ENCODE results near the gene CAMK2A.

Gene CAMK2A

DNA sequence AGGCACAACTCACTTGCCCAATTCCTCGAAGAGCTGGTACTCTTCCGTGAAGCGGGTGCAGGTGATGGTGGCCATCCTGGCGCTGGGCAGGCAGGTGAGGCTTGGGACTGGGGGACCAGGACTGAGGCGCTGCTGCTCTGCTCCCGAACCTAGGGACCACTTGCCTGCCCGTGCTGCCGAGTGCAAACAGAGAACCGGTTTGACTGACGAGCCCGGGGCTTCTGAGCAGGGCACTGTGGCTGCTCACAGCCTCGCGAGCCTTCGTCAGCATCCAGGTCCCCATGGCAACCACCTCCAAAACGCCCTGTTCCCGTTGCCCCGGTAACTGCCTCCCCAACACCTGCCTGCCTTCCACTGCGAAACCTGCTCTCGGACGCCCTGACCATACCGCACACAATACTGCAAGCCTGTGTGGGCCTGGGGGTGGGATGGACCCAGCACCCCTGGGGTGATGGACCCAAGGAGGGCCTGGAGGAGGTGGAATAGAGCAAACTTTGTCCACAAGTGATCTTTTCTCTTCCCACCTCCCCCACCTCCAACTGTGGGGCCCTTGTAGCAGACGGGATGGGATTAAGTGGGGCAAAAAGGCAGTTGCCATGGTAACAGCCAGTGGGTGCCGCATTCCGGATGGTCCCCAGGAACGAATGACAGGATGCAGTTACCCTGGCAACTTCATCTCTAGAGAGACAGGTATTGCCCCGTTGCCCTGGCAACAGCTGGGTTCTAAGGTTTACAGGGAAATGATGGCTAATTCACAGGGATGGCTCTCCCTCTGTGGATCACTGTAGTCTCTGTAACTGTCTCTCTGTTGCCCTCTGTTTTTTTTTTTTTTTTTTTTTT lies at the start of gene CAMK2A:
Gene CAMK2A (minus strand): TSS at position 223 of the 840 bp plus-strand sequence. CDS start 148 bp downstream, at position 75.
- Histone ChIP-seq H3K36me3 (no peaks in the 10 kb centered on the region), H3K27ac (no peak within 1 kb of the TSS), H3K4me3 (no peak within 1 kb of the TSS), H3K4me1 (peaks cover 0 to 2% (median 0%) of the 10 kb centered on the region in 4 donors), H3K9me3 (no peaks in the 10 kb centered on the region), H3K27me3 (peaks cover 0 to 10% of the 10 kb centered on the region in 2 donors)
- intact Hi-C loops (cut with DNase I; ENCODE audit: low total_unique reads) = no loop called here
- DNase-seq = no peak
- no peak for TF ChIP-seq CTCF (IDR thresholded peaks at IDR 0.05)

DNA sequence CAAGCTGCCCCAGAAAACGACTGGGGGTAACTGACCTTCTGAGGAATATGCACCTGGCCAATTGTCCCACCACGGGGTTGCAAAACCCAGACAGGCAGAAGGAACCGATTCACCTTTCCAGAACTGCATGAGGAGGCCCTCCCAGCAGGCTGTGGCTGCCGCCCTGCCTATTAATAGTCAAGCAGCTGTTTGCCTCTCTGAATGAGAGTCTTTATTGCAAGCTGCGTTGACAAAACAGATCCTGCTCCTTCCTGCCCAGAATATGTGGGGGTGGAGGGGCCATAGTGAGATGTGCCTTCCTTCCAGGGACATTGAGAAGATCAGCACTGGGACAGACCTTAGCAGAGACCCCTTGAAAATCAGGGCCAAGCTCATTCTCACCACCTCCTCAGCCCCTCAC lies 49.6 kb upstream of the CAMK2A start:
- no peaks in the 10 kb centered on the region for H3K4me1 ChIP-seq
- TF ChIP-seq CTCF (IDR thresholded peaks at IDR 0.05) = no peak
- intact Hi-C loops (cut with DNase I; ENCODE audit: low total_unique reads) = no loop called here
- no peaks in the 10 kb centered on the region for H3K9me3 ChIP-seq
- H3K4me3 ChIP-seq = no peak overlapping the region
- H3K27ac ChIP-seq = no peak overlapping the region
- no peaks in the 10 kb centered on the region for H3K36me3 ChIP-seq
- no peak for DNase-seq
- no peaks in the 10 kb centered on the region for H3K27me3 ChIP-seq

DNA sequence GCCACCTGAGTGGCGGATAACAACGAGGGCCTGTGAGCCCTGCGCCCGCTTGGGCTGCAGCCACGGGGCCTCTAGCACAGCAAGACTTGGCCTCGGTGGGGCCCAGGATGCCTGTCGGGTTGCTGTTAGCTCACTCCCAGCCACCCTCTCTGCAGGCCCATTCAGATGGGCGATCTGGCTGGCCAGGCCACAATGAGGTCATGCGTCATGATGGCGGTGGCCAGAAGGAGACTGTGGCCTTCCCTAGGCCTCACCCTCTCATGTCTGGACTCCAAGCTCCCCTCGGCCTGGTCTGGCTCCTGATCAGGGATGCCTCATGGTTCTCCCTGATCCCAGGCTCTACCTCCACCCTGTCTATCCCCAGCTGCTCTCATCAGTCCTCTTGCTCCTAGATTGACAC lies 49.0 kb upstream of the CAMK2A start:
- no peak for TF ChIP-seq CTCF (IDR thresholded peaks at IDR 0.05)
- no peak for DNase-seq
- Histone ChIP-seq H3K36me3 (no peaks in the 10 kb centered on the region), H3K4me3 (no peak overlapping the region), H3K4me1 (no peaks in the 10 kb centered on the region), H3K27ac (no peak overlapping the region), H3K27me3 (no peaks in the 10 kb centered on the region), H3K9me3 (no peaks in the 10 kb centered on the region)
- intact Hi-C loops (cut with DNase I; ENCODE audit: low total_unique reads) = no loop called here

- TF ChIP-seq CTCF (IDR thresholded peaks at IDR 0.05) = no peak
- intact Hi-C loops (cut with DNase I; ENCODE audit: low total_unique reads) = no loop called here
- no peaks in the 10 kb centered on the region for H3K36me3 ChIP-seq
- H3K27ac ChIP-seq = no peak overlapping the region
- H3K4me1 ChIP-seq = no peaks in the 10 kb centered on the region
- H3K9me3 ChIP-seq = no peaks in the 10 kb centered on the region
- H3K4me3 ChIP-seq = no peak overlapping the region
- H3K27me3 ChIP-seq = no peaks in the 10 kb centered on the region
- no peak for DNase-seq
Observed at GRCh38 chr5:150335778-150336177, 46.2 kb upstream of the CAMK2A start.

DNA sequence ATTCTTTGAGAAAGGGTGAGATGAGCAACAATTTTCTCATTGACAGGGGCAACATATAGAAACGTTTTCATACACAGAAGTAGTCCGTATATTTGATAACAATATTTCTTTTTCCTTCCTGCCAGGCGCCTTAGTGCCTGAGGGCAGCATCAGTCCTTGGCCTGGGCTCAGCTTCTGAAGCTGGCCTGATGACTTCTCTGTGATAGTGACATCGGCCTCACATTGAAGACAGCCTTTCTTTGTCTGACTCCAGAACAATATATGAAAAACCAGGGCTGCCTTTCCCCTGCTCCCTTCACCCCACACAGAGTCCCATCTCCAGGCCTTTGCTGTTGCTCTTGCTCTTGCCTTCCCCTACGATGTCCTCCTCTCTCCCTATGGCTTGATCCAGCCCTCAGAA lies 43.8 kb upstream of the CAMK2A start:
- no peak for DNase-seq
- intact Hi-C loops (cut with DNase I; ENCODE audit: low total_unique reads) = no loop called here
- no peak overlapping the region for H3K27ac ChIP-seq
- no peaks in the 10 kb centered on the region for H3K27me3 ChIP-seq
- H3K4me3 ChIP-seq = no peak overlapping the region
- H3K36me3 ChIP-seq = no peaks in the 10 kb centered on the region
- no peaks in the 10 kb centered on the region for H3K9me3 ChIP-seq
- H3K4me1 ChIP-seq = no peaks in the 10 kb centered on the region
- no peak for TF ChIP-seq CTCF (IDR thresholded peaks at IDR 0.05)
